Cardiac septum (tissue), 1 donor: ENCODE measurements around the gene THNSL1. TPM values are rescaled to one million over a fixed set of nuclear protein-coding genes. Genes with fewer than 3 reads are reported as not detected.

Source experiments
- total RNA-seq: library from RNA; stranded (reverse); fragmentation: NEBNext Ultra II Directional; extraction: Animal tissue kit (Norgen Biotek cat#: 25700); gene quantifications from one replicate; pipeline ENCODE4 v1.2.1, GENCODE V29; 2021
- donor health status: DM: no; HTN: no; CAD: no.

The THNSL1 gene
- total RNA-seq, 1 donor from 2014 or later: 4.3 TPM

Other genes starting within 250 kb of the THNSL1 start
- gene PRTFDC1, start 64.0 kb upstream of the THNSL1 start, total RNA-seq: 5.0 TPM
- gene ENKUR, start 454 bp upstream of the THNSL1 start, total RNA-seq: not detected
- gene GPR158, start 158.4 kb downstream of the THNSL1 start, total RNA-seq: 0.05 TPM